Right atrium auricular region (tissue), 2 donors: Measurements from ENCODE around the gene TBXA2R. TPM values are rescaled to one million over a fixed set of nuclear protein-coding genes. Genes with fewer than 3 reads are reported as not detected.
A peak's percentile ranks its signal among the peaks of the same experiment; 100 is the strongest.

ENCODE experiments used
- DNase-seq: peaks from one replicate; pipeline ENCODE4 v3.0.0-alpha.2; 2019; ENCODE audit warnings: low spot score
- H3K27ac ChIP-seq, 2 donors: fragments of 200-600 bp; sonication (generic); 1 replicate in 1 of 2; 2 replicates in 1 of 2; pipeline ENCODE4 v1.5.1; 2016 to 2019
- H3K27me3 ChIP-seq, 2 donors: fragments of 200-600 bp; sonication (generic); one replicate each; pipeline versions ENCODE4 v1.5.1 to v1.6.0; 2017 to 2019
- H3K36me3 ChIP-seq: fragments of 200-600 bp; sonication (generic); one replicate; pipeline ENCODE4 v1.5.1; 2016
- H3K4me1 ChIP-seq, 2 donors: fragments of 200-600 bp; sonication (generic); one replicate each; pipeline versions ENCODE4 v1.5.1 to v1.6.0; 2017 to 2019
- H3K4me3 ChIP-seq, 2 donors: fragments of 200-600 bp; sonication (generic); 1 replicate in 1 of 2; 2 replicates in 1 of 2; pipeline ENCODE4 v1.5.1; 2017 to 2019; ENCODE audit warnings: mild to moderate bottlenecking in 1 of 2, moderate library complexity in 1 of 2
- H3K9me3 ChIP-seq, 2 donors: fragments of 200-600 bp; sonication (generic); one replicate each; pipeline ENCODE4 v1.5.1; 2019
- CTCF ChIP-seq, 2 donors: fragments of 200-600 bp; sonication (generic); IDR thresholded peaks; one replicate each; pipeline ENCODE4 v1.5.1; 2019; ENCODE audit warnings: antibody characterized with exemption in 2 of 2
- total RNA-seq, 2 donors: library from RNA; depleted of rRNA; stranded (reverse); fragments of >200 nt; gene quantifications; one replicate each; pipeline ENCODE4 v1.1.0, GENCODE V29; 2016

The TBXA2R gene
- total RNA-seq, 2 donors from 2014 or later: 0.67 to 1.1 TPM

GRCh38 chr19:3611841-3612240, 5.2 kb upstream of the TBXA2R start:
- H3K9me3 ChIP-seq: no peaks in the 10 kb centered on the region
- H3K4me1 ChIP-seq: peaks cover 0 to 40% of the 10 kb centered on the region in 2 donors
- no peak for DNase-seq
- TF ChIP-seq CTCF (IDR thresholded peaks at IDR 0.05): no peak
- no peak overlapping the region for H3K4me3 ChIP-seq
- H3K27me3 ChIP-seq: no peaks in the 10 kb centered on the region
- H3K27ac ChIP-seq: no peak overlapping the region
- peaks cover 30% of the 10 kb centered on the region for H3K36me3 ChIP-seq

- no peak for TF ChIP-seq CTCF (IDR thresholded peaks at IDR 0.05)
- peaks cover 0 to 48% of the 10 kb centered on the region in 2 donors for H3K4me1 ChIP-seq
- H3K4me3 ChIP-seq: no peak overlapping the region
- no peaks in the 10 kb centered on the region for H3K27me3 ChIP-seq
- H3K27ac ChIP-seq: peak overlapping the region in 1 of 2 donors; percentile 83
- DNase-seq: no peak
- peaks cover 30% of the 10 kb centered on the region for H3K36me3 ChIP-seq
- H3K9me3 ChIP-seq: no peaks in the 10 kb centered on the region
Observed at GRCh38 chr19:3610745-3611717, 4.4 kb upstream of the TBXA2R start.

GRCh38 chr19:3609779-3610719, 3.4 kb upstream of the TBXA2R start:
- no peak for TF ChIP-seq CTCF (IDR thresholded peaks at IDR 0.05)
- DNase-seq: no peak
- Histone ChIP-seq H3K4me1 (peaks cover 0 to 55% of the 10 kb centered on the region in 2 donors), H3K36me3 (peaks cover 30% of the 10 kb centered on the region), H3K27ac (peak overlapping the region in 1 of 2 donors; percentile 83), H3K9me3 (no peaks in the 10 kb centered on the region), H3K4me3 (no peak overlapping the region), H3K27me3 (no peaks in the 10 kb centered on the region)

GRCh38 chr19:3608750-3609322, 2.2 kb upstream of the TBXA2R start:
- Histone ChIP-seq H3K9me3 (no peaks in the 10 kb centered on the region), H3K27ac (peak overlapping the region; percentile 79 to 83), H3K4me1 (peaks cover 0 to 67% of the 10 kb centered on the region in 2 donors), H3K27me3 (no peaks in the 10 kb centered on the region), H3K36me3 (peaks cover 30% of the 10 kb centered on the region), H3K4me3 (no peak overlapping the region)
- TF ChIP-seq CTCF (IDR thresholded peaks at IDR 0.05): no peak
- DNase-seq: no peak

- H3K36me3 ChIP-seq: peaks cover 24% of the 10 kb centered on the region
- DNase-seq: no peak
- TF ChIP-seq CTCF (IDR thresholded peaks at IDR 0.05): no peak
- H3K4me3 ChIP-seq: peak overlapping the region in 1 of 2 donors; percentile 60
- H3K4me1 ChIP-seq: peaks cover 0 to 68% of the 10 kb centered on the region in 2 donors
- no peaks in the 10 kb centered on the region for H3K9me3 ChIP-seq
- H3K27me3 ChIP-seq: no peaks in the 10 kb centered on the region
- H3K27ac ChIP-seq: peak overlapping the region; percentile 79 to 83
Observed at GRCh38 chr19:3608079-3608641, 1.5 kb upstream of the TBXA2R start.
